T47D (cell line): Measurements from ENCODE around the gene TBC1D25.
A peak's percentile ranks its signal among the peaks of the same experiment; 100 is the strongest.

Experiments
- DNase-seq, 2 experiments: peaks; one replicate each; pipeline versions ENCODE4 v3.0.0 to v3.0.0-alpha.2; 2011 to 2012; ENCODE audit warnings: low read depth in 1 of 2, low spot score in 1 of 2
- JUND ChIP-seq: IDR thresholded peaks from 2 replicates; pipeline ENCODE4 v1.6.1; 2012; ENCODE audit warnings: low read depth
- in situ Hi-C: cut with HindIII; loops from 2 replicates; pipeline ENCODE4 v1.10.0; 2016; ENCODE audit warnings: low sequenced_read_pairs, low pct_unique_long_range_greater_than_20kb

TBC1D25 gene

DNA sequence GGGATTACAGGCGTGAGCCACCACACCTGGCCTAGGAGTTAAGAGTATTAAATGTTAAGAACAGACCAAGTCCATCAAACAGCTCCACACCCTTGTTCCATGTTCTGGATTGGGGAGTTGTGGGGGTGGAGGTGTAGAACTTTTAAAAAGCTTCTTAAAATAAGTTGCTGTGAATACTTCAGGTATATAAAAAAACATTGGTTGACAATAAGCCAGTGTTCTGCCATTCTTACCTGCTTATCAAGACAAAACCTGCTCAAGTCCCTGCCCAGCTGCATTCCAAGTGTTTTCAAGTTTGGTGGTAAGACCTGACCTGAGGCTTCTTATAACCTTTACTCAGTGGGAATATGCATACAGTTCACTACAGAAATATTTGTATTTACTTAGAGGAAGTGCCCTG is 41.1 kb downstream of the TBC1D25 start:
- peak in 1 of 2 experiments; percentile 79 for DNase-seq
- in situ Hi-C loops, result no loop called here
- TF ChIP-seq JUND, result no peak

DNA sequence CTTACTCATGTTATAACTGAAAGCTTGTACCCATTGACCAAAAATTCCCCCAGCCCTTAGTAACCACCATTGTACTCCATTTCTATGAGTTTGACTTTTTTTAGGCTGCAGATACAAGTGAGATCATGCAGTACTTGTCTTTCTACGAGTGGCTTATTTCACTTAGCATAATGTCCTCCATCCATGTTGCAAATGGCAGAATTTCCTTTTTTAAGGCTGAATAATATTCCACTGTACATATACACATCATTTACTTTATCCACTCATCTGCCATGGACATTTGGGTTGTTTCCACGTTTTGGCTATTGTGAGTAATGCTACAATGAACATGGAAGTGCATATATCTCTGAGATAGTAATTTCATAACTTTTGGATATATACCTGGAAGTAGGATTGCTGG is 45.2 kb downstream of the TBC1D25 start:
- in situ Hi-C loops, result no loop called here
- TF ChIP-seq JUND, result no peak
- no peak for DNase-seq

DNA sequence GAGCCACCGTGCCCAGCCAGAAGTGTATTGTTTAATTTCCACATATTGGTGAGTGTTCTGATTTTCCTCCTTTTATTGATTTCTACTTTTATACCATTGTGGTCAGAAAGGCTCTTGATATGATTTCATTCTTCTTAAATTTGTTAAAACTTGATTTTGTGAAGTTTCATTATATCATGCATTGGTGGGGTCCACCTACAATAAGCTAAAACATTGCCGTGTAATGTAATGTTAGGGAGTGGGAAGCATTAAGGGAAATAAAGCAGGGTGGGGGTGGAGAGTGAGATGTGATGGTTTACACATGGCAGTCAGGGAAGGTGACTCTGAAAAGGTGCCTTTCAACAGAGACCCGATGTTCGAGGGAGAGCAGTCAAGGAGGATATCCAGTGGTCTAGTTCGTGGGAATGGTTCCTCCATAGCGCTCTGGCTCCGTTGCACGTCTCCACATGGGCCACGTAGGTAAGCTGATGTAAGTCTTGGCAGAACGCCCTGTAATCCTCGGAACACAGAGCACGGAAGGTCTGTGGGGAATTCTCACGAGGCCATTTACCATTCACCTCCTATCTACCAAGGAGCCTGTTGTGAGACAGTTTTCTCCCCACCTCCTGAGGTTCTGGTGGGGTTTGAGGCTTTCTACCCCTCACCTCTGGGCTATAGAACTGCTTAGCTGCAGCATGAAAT is 50.1 kb downstream of the TBC1D25 start:
- no peak for TF ChIP-seq JUND
- DNase-seq, result peak in 1 of 2 experiments; percentile 13
- in situ Hi-C loops, result no loop called here

DNA sequence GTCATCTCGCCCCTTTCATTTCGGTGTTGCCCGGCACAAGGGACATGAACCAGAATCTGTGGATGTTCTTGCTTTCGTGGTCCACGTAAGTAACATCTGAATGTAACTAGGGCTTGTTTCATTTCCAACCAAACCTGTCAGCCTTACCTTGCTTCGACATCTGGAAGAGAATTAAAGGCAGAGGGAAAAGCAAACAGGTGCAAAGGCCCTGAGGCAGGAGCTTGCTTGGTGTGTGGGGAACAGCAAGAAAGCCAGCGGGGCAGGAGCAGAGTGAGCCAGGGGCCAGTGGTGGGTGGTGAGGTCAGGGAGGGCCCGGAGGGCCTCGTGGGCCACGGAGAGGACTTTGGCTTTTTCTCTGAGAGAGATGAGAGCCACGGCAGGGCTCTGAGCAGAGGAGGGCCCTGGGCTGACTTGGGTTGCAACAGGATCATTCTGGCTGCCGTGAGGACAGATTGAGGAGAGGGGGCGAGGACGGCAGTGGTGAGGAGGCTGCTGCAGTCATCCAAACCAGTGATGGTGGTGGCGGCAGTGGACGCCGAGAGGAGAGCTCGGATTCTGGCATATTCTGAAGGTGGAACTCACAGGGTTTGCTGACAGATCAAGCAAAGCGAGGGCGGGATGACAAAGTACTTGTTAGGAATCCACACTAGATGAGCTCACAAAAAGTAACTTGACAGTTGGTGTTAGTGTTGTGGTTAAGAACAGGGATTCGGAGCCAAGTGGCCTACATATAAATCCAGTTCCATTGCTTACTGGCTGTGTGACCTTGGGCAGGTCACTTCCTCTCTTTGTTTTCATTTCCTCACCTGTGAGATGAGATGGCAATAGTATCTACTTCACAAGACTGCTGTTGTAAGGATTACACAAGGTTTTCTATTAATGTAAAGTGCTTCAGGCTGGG is 50.9 kb downstream of the TBC1D25 start:
- in situ Hi-C loops, result no loop called here
- no peak for TF ChIP-seq JUND
- peak in 1 of 2 experiments; percentile 38 for DNase-seq

DNA sequence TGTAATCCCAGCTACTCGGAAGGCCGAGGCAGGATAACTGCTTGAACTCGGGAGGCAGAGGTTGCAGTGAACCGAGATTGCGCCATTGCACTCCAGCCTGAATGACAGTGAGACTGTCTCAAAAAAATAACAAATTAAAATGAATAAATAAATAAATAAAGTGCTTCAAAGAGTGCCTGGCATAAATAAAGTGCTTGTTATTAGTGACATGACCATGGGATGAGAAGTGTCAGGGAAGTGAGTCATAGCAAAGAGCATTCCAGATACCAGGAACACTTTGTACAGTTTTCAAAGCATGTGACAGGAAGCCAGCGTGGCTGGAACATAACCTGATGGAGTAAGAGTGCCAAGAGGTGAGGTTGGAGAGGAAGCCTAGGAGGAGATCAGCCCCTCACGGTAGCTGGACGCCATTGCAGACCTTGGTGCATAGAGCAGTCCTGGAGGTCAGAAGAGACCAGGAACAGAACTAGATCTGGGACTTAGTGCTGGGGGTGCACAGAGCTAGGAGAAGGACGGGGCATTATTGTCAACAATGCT is 51.8 kb downstream of the TBC1D25 start:
- in situ Hi-C loops, result no loop called here
- no peak for TF ChIP-seq JUND
- no peak for DNase-seq

DNA sequence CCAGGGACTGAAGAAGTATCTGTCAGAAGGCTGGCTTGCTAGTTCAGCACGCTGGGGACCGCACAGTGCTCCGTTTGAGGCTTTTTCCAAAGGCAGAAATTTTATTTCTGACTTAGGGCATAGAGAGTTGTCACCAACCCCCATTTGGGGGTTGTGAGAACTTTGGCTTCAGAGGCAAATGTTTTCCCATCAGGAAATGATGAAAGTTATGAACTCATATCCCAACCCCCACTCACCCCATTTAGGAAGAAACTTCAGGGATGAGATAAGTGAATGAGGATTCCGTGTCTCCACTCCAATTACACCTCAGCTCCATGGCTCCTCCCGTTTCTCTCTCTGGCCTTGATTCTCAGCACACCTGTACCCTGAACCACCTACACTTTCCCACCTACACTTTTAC is 53.5 kb downstream of the TBC1D25 start:
- no peak for DNase-seq
- in situ Hi-C loops, result no loop called here
- no peak for TF ChIP-seq JUND

DNA sequence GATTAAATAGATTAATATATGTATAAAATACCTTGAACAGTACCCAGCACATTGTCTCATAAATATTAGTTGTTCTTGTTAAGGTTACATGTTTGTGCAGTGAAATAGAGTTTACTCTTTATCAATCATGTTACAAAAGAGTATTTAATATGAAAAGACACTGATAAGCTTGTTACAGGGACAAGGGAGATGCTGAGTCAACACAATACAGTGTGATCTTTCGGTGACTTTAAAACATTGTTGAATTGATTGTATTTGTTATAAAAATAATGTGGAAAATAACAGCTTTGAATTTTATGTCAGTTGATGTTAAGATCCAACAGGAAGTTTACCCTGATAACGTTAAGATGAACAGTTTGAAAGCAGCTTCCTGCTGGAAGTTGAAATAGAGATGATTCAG is 56.4 kb downstream of the TBC1D25 start:
- TF ChIP-seq JUND, result no peak
- no peak for DNase-seq
- in situ Hi-C loops, result no loop called here

DNA sequence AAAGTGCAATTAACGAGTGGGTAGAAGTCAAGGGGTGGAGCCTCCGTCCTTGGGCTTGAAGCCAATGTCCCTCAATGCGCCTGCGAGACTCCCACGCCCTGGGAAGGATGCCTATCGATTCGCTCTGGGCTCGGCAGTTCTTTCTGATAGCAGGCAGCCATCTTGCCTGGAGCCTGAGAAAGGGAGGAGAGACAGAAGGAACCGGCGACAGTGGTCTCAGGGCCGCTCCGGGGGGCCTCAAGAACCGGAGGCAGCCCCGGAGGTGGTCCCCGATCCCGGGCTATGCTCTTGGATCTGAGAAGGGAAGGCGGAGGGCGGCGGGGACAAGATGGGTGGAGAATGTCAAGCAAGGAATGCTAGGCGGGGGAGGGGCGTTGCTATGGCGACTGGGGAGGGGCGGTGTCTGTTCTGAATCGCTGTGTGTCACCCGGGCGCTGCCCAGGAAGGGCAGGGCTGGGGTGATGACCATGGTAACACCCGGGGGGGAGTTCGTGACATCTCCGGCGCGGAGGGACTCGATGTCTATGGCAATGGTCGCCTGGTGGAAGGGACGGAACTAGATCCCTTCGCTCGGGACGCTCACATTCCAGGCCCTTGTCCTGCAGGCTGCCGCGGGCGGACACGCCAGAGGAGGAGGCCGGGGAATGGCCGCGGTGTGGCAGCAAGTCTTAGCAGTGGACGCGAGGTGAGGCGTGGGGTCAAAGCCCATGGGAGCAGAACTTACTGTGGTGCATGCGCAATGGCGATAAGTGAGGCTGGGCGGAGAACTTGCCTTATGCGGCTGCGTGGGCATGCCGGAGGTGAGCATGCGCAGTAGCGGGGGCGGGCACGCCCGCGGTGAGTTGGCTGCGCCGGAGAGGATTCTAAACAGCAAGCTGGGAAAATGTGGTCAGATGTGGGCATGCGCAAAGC is 58.1 kb downstream of the TBC1D25 start, which contains the start of gene WDR13:
TSS of gene WDR13 (plus strand) at position 140 of the 912 bp plus-strand sequence. CDS start at position 645, 505 bp downstream.
- in situ Hi-C loops, result no loop called here
- no peak for TF ChIP-seq JUND
- DNase-seq, result peak; percentile 94 to 96

DNA sequence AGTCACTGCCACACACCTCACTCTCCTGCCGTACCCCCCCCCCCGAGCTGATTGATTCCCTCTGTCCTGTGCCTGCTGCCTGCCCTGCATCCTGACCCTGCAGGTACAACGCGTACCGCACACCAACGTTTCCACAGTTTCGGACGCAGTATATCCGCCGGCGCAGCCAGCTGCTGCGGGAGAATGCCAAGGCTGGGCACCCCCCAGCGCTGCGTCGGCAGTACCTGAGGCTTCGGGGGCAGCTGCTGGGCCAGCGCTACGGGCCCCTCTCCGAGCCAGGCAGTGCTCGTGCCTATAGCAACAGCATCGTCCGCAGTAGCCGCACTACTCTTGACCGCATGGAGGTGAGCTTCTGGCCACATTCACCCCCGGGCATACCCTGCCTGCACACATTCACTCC is 59.1 kb downstream of the TBC1D25 start:
- DNase-seq, result no peak
- TF ChIP-seq JUND, result no peak
- in situ Hi-C loops, result no loop called here

DNA sequence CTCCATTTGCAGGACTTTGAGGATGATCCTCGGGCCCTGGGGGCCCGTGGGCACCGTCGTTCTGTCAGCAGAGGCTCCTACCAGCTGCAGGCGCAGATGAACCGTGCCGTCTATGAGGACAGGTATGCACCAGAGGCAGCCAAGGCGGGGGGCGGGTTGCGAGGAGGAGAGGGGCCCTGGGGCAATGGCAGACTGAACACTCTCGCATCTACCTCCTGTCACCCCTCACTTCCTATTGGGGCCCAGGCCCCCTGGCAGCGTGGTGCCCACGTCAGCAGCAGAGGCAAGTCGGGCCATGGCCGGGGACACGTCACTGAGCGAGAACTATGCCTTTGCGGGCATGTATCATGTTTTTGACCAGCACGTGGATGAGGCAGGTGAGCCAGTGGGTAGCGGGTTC is 59.8 kb downstream of the TBC1D25 start:
- no peak for DNase-seq
- no peak for TF ChIP-seq JUND
- in situ Hi-C loops, result no loop called here

DNA sequence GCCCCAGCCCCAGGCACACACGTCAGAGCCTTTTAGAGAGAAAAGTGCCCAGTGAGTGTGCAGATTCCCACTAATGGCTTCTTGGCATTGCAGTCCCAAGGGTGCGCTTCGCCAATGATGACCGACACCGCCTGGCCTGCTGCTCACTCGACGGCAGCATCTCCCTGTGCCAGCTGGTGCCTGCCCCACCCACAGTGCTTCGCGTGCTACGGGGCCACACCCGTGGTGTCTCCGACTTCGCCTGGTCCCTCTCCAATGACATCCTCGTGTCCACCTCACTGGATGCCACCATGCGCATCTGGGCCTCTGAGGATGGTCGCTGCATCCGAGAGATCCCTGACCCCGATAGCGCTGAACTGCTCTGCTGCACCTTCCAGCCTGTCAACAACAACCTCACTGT is 60.7 kb downstream of the TBC1D25 start:
- TF ChIP-seq JUND, result no peak
- DNase-seq, result no peak
- in situ Hi-C loops, result no loop called here

DNA sequence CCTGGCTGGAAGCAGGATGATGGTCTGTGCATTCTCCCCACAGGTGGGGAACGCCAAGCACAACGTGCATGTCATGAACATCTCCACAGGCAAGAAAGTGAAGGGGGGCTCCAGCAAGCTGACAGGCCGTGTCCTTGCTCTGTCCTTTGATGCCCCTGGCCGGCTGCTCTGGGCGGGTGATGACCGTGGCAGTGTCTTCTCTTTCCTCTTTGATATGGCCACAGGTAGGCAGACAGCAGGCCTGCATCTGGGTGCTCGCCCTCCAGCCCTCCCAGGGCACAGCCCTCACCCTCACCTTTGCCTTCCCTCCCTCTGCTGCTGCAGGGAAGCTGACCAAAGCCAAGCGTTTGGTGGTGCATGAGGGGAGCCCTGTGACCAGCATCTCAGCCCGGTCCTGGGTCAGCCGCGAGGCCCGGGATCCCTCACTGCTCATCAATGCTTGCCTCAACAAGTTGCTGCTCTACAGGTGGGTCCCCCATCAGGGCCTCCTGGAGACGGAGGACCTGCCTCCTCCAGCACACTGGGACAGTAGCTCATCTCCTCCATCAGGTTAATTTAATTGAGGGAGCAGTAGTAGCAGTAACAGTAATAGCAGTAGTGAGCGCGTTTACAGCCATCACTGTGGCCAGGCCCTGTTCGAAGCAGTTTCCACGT is 62.4 kb downstream of the TBC1D25 start:
- in situ Hi-C loops, result no loop called here
- no peak for TF ChIP-seq JUND
- DNase-seq, result no peak
